ENCODE results near the gene RAB22A.

DNA sequence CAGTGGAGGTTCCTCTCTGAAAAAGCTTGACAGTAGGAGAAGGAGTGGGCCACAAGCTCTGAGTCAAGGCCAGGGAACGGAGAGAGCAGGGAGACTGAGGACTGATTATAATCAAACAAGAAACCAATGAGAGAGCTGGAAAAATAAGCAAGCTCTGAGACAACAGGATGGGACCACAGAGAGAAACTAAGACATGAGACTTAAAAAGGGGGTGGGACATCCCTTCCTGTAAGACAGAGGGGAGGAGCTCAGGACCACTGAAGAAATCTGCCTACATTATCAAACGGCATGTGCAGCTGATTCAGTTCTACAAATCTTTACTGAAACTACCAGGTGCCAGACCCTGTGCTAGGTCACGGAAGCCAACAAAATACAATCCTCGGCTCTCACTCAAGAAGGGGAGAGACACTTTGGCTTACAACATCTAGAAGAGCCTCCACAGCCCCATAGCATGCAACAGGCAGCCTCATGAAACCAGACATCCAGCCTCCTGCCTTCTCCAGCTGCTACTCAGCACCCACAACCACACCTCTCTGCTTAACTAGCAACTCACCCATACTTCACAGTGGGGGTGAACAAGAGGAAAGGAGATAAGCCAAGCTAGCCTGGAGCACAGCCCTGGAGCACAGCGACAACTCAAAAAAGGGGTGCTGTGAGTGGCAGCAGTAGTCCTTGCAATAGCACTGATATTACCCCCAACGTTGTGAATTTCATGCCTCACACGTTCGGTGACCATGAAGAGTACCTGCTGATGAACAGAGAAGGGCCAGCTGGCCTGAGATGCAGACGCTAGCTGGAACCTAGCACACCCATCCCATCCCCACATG lies 41.9 kb upstream of the RAB22A start:
- TF ChIP-seq POLR2A (IDR thresholded peaks at IDR 0.05; ENCODE audit: extremely low read depth, insufficient read length) (no peak), MAX (IDR thresholded peaks at IDR 0.05; ENCODE audit: low read depth, low read length) (no peak), CTCF (IDR thresholded peaks at IDR 0.05; ENCODE audit: low read depth, low read length) (no peak), MYC (IDR thresholded peaks at IDR 0.05; ENCODE audit: low read depth, low read length) (no peak)
